ENCODE data around the gene ZFHX3. TPM values are rescaled to one million over a fixed set of nuclear protein-coding genes. Genes with fewer than 3 reads are reported as not detected.
"Not testable (repeated sequence)": the region's sequence is repeated elsewhere in the genome, so short reads cannot be mapped to it uniquely, and the experiment has no call there.

ZFHX3 gene
- total RNA-seq, 2 donors from 2014 or later = 0.79 to 2.2 TPM

- Histone ChIP-seq H3K9me3 (ENCODE audit: control insufficient read depth, low read length) (no peaks in the 10 kb centered on the region), H3K4me1 (ENCODE audit: control insufficient read depth, insufficient read depth, low read length) (no peaks in the 10 kb centered on the region), H3K4me3 (ENCODE audit: low read length) (no peak overlapping the region), H3K27ac (ENCODE audit: low read depth, low read length) (no peak overlapping the region), H3K27me3 (ENCODE audit: control insufficient read depth, insufficient read depth, low read length, poor library complexity, severe bottlenecking) (no peaks in the 10 kb centered on the region), H3K9ac (ENCODE audit: extremely low read depth, low read length, poor library complexity, severe bottlenecking) (no peak overlapping the region), H3K36me3 (ENCODE audit: control insufficient read depth, insufficient read depth, low read length) (no peaks in the 10 kb centered on the region)
- H3K36me3 Mint-ChIP-seq (ENCODE audit: low read depth) = no peaks in the 10 kb centered on the region
- no peak for DNase-seq
- peaks cover 14% of the 10 kb centered on the region for H3K27me3 Mint-ChIP-seq (ENCODE audit: insufficient read depth)
- 95 to 96% methylated on average over 3 of the region's 3 CpGs for WGBS, 2 experiments (ENCODE audit: insufficient coverage in 1 of 2, insufficient read length in 1 of 2)
- TF ChIP-seq CTCF (conservative IDR thresholded peaks at IDR 0.05) = no peak
- H3K4me1 Mint-ChIP-seq = no peaks in the 10 kb centered on the region
- no peak overlapping the region for H3K27ac Mint-ChIP-seq
- H3K4me3 Mint-ChIP-seq = no peak overlapping the region
- peaks cover 5% of the 10 kb centered on the region for H3K9me3 Mint-ChIP-seq
Measured at GRCh38 chr16:73089420-73089819, 41.5 kb upstream of the ZFHX3 start.

- H3K4me3 ChIP-seq (ENCODE audit: low read length) = no peak overlapping the region
- H3K9me3 ChIP-seq (ENCODE audit: control insufficient read depth, low read length) = no peaks in the 10 kb centered on the region
- no peaks in the 10 kb centered on the region for H3K36me3 ChIP-seq (ENCODE audit: control insufficient read depth, insufficient read depth, low read length)
- no peak overlapping the region for H3K27ac ChIP-seq (ENCODE audit: low read depth, low read length)
- no peaks in the 10 kb centered on the region for H3K27me3 ChIP-seq (ENCODE audit: control insufficient read depth, insufficient read depth, low read length, poor library complexity, severe bottlenecking)
- TF ChIP-seq CTCF (conservative IDR thresholded peaks at IDR 0.05) = no peak
- Mint-ChIP-seq H3K27ac (no peak overlapping the region), H3K4me3 (no peak overlapping the region), H3K9me3 (peaks cover 5% of the 10 kb centered on the region), H3K4me1 (no peaks in the 10 kb centered on the region), H3K27me3 (ENCODE audit: insufficient read depth) (peaks cover 15% of the 10 kb centered on the region), H3K36me3 (ENCODE audit: low read depth) (no peaks in the 10 kb centered on the region)
- no peak for DNase-seq
- no peak overlapping the region for H3K9ac ChIP-seq (ENCODE audit: extremely low read depth, low read length, poor library complexity, severe bottlenecking)
- no peaks in the 10 kb centered on the region for H3K4me1 ChIP-seq (ENCODE audit: control insufficient read depth, insufficient read depth, low read length)
- 92 to 95% methylated on average over 2 to 4 of the region's 4 CpGs for WGBS, 2 experiments (ENCODE audit: insufficient coverage in 1 of 2, insufficient read length in 1 of 2)
Measured at GRCh38 chr16:73086108-73086507, 38.2 kb upstream of the ZFHX3 start.

DNA sequence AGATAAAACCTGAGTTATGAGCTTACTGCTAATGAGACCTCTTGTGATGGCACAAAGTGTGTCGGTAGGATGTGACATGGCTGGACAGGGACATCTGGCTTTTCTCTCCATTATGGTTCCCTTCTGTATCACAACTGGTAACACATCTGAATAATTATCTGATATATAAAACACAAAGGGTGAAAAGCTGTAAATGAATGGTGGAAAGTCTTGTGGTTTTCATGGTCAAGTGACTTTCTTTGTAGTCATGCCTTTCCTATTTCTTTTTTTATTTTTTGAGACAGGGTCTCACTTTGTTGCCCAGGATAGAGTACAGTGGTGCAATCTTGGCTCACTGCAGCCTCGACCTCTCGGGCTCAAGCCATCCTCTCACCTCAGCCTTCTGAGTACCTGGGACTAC lies 35.3 kb upstream of the ZFHX3 start:
- H3K9me3 Mint-ChIP-seq = peaks cover 5% of the 10 kb centered on the region
- no peak overlapping the region for H3K4me3 ChIP-seq (ENCODE audit: low read length)
- no peaks in the 10 kb centered on the region for H3K36me3 ChIP-seq (ENCODE audit: control insufficient read depth, insufficient read depth, low read length)
- DNase-seq = no peak
- H3K4me1 Mint-ChIP-seq = no peaks in the 10 kb centered on the region
- WGBS, 2 experiments (ENCODE audit: insufficient coverage in 1 of 2, insufficient read length in 1 of 2) = 96 to 100% methylated on average over 2 to 3 of the region's 3 CpGs
- no peak overlapping the region for H3K27ac ChIP-seq (ENCODE audit: low read depth, low read length)
- no peak overlapping the region for H3K4me3 Mint-ChIP-seq
- no peaks in the 10 kb centered on the region for H3K4me1 ChIP-seq (ENCODE audit: control insufficient read depth, insufficient read depth, low read length)
- H3K36me3 Mint-ChIP-seq (ENCODE audit: low read depth) = no peaks in the 10 kb centered on the region
- H3K27me3 ChIP-seq (ENCODE audit: control insufficient read depth, insufficient read depth, low read length, poor library complexity, severe bottlenecking) = peaks cover under 1% of the 10 kb centered on the region
- no peak overlapping the region for H3K27ac Mint-ChIP-seq
- H3K9ac ChIP-seq (ENCODE audit: extremely low read depth, low read length, poor library complexity, severe bottlenecking) = no peak overlapping the region
- H3K9me3 ChIP-seq (ENCODE audit: control insufficient read depth, low read length) = no peaks in the 10 kb centered on the region
- peaks cover 36% of the 10 kb centered on the region for H3K27me3 Mint-ChIP-seq (ENCODE audit: insufficient read depth)
- no peak for TF ChIP-seq CTCF (conservative IDR thresholded peaks at IDR 0.05)

- not testable (repeated sequence) for H3K27ac Mint-ChIP-seq; H3K4me3 Mint-ChIP-seq; DNase-seq; H3K4me1 Mint-ChIP-seq; H3K9me3 Mint-ChIP-seq; H3K4me1 ChIP-seq (ENCODE audit: control insufficient read depth, insufficient read depth, low read length); H3K36me3 ChIP-seq (ENCODE audit: control insufficient read depth, insufficient read depth, low read length); H3K9me3 ChIP-seq (ENCODE audit: control insufficient read depth, low read length); H3K36me3 Mint-ChIP-seq (ENCODE audit: low read depth); H3K4me3 ChIP-seq (ENCODE audit: low read length); H3K9ac ChIP-seq (ENCODE audit: extremely low read depth, low read length, poor library complexity, severe bottlenecking); H3K27ac ChIP-seq (ENCODE audit: low read depth, low read length); H3K27me3 ChIP-seq (ENCODE audit: control insufficient read depth, insufficient read depth, low read length, poor library complexity, severe bottlenecking)
- 83 to 92% methylated on average over 1 to 4 of the region's 4 CpGs for WGBS, 2 experiments (ENCODE audit: insufficient coverage in 1 of 2, insufficient read length in 1 of 2)
- peaks cover 42% of the 10 kb centered on the region for H3K27me3 Mint-ChIP-seq (ENCODE audit: insufficient read depth)
Measured at GRCh38 chr16:73082634-73083051, 34.7 kb upstream of the ZFHX3 start.
